Embryonic facial prominence (tissue), 1 donor: Measurements from ENCODE around the gene CREBBP.
A peak's percentile ranks its signal among the peaks of the same experiment; 100 is the strongest.
"Not testable (repeated sequence)": the region's sequence is repeated elsewhere in the genome, so short reads cannot be mapped to it uniquely, and the experiment has no call there.

Source experiments
- DNase-seq: peaks from one replicate; pipeline ENCODE4 v3.0.0-alpha.2; 2016; ENCODE audit errors: extremely low spot score

Gene CREBBP

DNA sequence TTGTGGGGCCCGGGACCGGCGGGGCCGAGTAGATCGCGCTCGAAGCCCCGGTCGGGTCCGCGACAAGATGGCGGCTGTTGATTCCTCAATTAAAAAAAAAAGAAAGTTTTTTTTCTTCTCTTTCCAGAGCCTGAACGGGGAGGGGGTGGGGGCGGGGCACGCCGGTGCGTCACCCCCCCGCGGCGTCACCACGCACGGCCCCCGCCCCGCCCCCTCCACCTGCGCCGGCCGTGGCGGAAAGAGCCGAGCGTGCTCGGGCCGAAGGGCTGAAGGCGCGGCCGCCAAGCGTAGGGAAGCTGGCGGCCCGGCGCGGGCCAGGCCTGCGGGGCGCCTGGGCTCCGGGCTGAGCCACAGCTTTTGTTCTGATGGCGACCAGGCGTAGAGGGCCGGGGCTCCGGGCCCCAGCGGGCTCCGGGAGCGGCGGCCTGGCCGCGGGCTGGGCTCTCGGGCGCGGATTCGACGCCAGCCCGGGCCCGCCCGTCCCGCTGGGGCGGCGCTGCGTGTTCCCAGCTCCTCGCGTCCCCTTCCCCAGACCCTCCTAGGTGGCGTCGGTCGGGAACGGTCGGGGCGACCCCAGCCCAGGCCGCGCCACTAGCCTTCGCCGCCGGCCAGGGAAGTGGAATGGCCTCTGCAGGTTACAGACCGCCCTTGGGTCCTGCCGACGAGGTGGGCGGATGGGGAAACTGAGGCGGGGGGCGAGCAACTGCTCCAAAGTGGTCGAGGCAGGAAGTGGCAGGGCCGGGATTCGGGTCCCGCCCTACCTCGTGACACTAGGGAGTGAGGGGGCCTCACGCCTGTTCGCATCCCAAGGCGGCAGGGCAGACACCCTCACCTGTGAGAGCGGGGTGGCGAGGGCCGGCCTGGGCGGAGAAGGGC, at the start of gene CREBBP:
Gene CREBBP (minus strand): TSS at position 91 of the 876 bp plus-strand sequence. CDS start 797 bp downstream, outside the sequence.
- DNase-seq, result peak; percentile 87

GRCh38 chr16:3927147-3927546, 46.6 kb upstream of the CREBBP start:
- not testable (repeated sequence) for DNase-seq

DNA sequence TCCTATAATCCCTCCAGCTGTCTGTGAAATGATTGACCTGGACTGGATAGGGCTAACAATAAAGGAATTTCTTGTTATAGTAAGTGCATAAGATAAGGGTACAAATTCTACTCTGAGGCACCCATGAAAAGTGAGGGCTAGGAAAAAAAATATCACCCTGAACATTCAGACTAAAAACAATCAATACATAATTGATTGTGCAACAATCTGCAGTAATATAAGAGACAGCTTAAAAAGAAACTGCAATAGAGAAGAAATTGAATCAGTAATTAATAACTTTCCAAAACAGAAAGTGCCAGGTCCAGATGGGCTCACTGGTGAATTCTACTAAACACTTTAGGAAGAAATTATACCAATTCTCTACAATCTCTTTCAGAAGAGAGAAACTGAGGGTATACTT, 44.2 kb upstream of the CREBBP start:
- DNase-seq, result no peak

DNA sequence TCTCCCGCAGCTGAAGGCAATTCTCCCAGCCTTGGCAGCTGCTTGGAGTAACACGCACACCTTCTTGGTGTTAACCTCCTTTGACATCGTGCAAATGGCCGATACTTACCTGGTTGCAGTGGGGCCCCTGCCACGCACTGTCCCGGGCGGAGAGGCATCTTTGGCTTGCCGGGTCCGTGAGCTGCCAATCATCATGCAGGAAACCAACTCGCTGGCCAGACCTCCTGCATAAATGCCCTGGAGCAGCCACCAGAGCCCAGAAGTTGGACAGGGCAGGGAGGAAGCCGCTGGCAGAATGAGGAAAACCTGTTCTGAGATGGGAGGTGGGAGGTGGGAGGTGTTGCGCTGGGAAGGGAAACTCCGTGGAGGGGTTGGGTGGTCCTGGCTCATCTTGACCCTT, 41.7 kb upstream of the CREBBP start:
- DNase-seq, result no peak

- no peak for DNase-seq
Observed at GRCh38 chr16:3920206-3920605, 39.7 kb upstream of the CREBBP start.

DNA sequence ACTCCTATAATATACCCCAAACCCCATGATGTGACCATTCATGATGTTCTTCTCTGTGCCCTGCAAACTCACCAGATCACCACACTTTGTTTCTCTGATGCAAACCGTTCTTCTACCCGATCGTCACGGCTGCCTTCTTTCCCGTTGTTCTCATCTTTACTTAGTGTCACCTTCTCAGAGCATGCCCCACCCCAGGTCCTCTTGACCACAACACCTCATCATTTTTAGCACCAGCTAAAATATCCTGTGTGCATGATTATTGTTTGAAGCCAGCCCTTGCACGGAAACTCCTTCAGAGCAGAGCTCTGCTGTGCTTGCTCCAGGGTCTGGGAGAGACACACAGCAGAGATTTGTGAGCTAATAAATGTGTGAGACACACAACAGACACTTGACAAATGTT, 38.9 kb upstream of the CREBBP start:
- no peak for DNase-seq

- DNase-seq, result no peak
Observed at GRCh38 chr16:3915426-3916260, 35.1 kb upstream of the CREBBP start.

DNA sequence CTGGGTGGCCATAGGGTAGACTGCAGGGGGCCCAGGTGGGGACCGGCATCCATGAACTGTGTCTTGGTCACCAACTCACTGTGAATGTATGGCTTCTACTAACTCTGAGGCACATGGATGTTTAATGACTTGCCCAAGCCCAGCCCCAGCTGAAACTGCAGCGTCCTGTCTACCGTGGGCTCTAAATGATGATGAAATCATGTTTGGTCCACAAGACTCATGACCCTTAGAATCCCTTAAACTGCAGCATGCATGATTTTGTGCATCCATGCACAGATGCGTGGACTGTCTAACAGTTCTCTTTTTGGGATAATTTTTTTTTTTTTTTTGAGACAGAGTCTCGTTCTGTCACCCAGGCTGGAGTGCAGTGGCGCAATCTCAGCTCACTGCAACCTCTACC, 32.4 kb upstream of the CREBBP start:
- DNase-seq, result no peak

- DNase-seq, result no peak
Observed at GRCh38 chr16:3912373-3912772, 31.9 kb upstream of the CREBBP start.

DNA sequence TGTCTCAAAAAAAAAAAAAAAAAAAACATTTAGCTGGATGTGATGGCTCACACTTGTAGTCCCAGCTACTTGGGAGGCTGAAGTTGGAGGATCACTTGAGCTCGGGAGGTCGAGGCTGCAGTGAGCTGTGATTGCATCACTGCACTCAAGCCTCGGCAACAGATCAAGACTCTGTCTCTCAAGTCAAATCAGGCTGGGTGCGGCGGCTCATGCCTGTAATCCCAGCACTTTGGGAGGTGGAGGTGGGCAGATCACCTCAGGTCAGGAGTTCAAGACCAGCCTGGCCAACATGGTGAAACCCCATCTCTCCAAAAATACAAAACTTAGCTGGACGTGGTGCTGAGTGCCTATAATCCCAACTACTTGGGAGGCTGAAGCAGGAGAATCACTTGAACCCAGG, 31.2 kb upstream of the CREBBP start:
- not testable (repeated sequence) for DNase-seq

DNA sequence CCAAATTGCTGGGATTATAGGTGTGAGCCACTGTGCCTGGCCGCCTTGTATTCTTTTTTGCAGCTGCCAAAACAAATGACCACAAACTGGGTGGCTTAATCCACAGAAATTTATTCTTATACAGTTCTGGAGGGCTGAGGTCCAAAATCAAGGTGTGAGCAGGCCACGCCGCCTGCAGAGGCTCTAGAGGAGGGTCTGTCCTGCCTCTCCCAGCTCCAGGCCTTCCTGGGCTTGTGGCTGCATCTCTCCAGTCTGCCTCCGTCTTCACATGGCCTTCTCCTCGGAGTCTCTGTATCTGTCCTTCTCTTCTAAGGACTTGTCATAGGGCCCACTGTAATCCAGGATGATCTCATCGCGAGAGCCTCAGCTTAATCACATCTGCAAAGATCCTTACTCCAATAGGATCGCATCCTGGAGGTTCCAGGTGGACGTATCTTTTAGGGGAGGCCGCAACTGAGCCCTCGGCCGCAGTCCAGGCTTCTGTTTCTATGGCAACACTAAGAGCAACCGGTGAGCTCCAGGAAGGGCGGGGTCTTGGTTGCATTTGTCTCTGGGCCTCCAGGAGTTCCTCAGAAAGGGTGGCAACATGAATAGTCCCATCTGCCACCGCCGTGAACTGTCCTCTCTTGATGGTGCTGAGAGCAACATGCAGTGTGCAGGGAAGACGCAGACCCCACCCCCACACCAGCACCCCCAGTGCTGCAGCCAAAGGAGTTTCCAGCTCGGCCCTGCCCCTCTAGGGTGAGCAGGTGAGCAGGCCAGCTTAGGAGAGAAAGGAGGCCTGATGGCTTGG, 29.5 kb upstream of the CREBBP start:
- DNase-seq, result no peak

DNA sequence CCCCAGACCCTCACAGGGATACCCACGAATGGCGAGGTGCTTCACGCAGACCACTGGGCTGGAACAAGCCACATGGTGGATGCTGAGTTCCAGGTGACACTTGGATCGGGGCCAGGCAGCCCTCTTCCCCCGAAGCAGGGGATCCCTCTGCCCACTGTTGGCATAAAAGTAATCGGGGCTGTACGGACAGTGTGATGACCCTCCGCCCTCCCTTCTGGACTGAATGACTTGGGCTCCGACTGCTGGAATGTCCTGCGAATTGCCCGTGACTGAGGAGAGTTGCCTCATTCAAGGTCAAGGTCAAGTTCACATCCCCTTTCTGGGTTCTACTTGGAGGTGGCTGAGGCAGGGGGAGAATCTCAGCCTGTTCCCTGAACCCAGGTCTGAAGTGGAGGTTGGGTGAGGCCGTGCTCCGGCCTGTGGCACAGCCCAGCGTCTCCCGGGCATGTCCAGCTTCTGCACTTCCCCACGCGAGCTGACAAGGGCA, 28.5 kb upstream of the CREBBP start:
- no peak for DNase-seq

DNA sequence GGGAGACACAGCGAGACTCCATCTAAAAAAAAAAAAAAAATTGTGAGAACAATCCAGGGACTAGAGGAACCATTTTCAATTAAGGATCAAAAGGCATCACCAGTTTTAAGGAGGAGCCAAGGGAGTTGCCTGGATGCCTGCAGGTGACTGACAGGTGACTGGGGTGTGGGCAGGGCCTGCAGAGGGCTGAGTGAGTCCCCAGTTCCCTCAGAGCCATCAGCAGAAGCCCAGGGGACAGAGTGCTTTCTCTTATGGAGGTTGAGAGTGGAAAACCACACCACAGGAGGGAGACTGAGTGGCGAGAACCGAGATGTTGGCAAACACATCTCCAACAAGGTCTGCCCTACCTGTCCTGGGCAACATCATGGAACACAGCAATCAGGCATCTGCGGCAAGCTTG, 27.1 kb upstream of the CREBBP start:
- DNase-seq, result no peak

DNA sequence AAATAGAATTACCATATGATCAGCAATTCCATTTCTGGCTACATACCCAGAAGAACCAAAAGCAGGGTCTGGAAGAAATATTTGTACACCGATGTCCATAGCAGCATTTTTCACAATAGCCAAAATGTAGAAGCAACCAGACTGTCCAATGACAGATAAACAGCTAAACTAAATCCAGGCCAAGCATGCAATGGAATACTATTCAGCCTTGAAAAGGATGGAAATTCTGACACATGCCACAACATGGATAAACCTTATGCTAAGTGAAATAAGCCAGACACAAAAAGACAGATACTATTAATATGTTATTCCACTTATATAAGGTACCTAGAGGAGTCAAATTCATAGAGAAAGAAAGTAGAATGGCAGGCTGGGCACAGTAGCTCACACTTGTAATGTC, 25.9 kb upstream of the CREBBP start:
- no peak for DNase-seq

- DNase-seq, result no peak
Observed at GRCh38 chr16:3904875-3905274, 24.4 kb upstream of the CREBBP start.

- DNase-seq, result no peak
Observed at GRCh38 chr16:3890091-3890490, 9.6 kb upstream of the CREBBP start.

DNA sequence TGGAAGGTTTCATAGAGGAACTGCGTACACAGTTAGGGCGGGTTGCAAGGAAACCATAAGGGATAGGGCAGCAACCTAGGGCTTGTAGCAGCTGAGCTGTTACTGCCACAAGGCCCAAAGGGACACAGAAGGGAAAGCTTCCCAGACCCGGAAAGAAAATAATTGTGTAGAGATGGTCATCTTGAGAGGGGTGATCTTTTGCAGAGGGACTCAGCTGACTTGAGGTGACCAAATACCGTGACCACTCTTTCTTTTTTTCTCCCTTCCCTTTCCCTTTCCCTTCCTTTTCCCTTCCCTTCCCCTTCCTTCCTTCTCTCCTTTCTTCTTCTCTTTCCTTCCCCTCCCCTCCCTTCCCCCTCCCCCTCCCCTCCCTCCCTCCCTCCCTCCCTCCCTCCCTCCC, 8.5 kb upstream of the CREBBP start:
- DNase-seq, result no peak

DNA sequence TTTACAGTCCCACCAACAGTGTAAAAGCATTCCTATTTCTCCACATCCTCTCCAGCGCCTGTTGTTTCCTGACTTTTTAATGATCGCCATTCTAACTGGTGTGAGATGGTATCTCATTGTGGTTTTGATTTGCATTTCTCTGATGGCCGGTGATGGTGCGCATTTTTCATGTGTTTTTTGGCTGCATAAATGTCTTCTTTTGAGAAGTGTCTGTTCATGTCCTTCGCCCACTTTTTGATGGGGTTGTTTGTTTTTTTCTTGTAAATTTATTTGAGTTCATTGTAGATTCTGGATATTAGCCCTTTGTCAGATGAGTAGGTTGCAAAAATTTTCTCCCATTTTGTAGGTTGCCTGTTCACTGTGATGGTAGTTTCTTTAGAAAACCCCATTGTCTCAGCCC, 5.5 kb upstream of the CREBBP start:
- DNase-seq, result not testable (repeated sequence)

DNA sequence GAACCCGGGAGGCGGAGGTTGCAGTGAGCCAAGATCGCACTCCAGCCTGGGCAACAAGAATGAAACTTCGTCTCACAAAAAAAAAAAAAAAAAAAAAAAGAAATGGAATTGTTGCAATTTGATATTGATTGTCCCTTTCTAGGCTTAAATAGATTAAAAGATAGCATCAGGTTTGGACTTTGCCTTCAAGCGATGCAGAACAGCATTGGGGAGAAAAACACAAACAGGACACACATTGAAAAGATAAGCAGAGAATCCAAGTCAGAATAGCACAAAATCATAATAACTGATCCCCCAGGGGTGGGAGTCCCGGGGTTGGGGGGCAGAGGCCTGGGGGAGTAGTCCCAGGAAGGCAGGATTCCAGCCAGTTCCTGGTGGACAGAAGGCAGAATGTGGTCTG, 3.9 kb upstream of the CREBBP start:
- DNase-seq, result no peak

DNA sequence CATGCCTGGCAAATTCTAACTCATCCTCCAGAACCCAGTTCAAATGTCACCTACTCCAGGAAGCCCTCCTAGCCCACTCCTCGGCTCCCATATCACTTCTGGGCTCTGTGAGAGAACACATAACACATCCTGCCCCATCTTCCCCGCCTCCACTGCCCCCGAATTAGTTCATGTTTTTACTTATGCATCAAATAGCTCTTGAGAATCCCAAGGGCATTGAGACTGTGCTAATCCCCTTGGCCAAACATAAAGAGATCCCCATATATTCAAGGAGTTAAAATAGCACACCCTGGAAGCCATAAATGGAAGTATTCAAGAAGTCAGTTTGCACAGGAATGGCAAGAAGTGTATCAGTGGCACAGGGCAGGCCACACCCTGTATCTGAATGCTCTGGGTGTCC, 2.0 kb upstream of the CREBBP start:
- DNase-seq, result no peak

DNA sequence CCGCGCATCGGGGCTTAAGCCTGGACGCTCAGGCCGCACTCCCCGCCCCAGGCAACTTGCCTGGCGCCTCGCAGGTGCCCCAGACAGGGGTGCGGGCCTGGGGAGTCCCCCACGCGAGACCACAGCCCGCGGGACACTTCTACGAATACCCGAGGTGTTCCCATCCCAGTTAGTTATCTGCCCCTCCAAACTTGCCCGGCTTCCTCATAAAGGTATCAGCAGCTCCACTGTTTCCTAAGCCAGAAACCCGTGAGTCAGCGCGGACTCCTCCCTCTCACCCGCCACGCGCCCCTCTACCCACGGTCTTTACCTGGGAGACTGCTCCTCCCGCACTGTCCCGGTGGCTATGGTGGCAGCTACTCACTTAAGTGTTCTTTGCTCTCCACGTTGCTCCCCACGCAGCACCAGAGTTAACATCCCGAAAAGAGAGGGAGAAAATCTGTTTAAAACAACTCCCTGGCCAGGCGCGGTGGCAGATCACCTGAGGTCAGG, 1.0 kb upstream of the CREBBP start:
- DNase-seq, result no peak
